K562 (cell line): ENCODE results near the gene LINC00305. TPM values are rescaled to one million over a fixed set of nuclear protein-coding genes. Genes with fewer than 3 reads are reported as not detected.

Experiments
- ATAC-seq: fragments of 200-7000 bp; cut with Tn5 transposase; 3 replicates; pipeline ENCODE4 v1.9.1; 2020; ENCODE audit warnings: moderate library complexity
- BruUV-seq: library from RNA; stranded (reverse); fragments of 400-500 nt; replicated peaks from 2 replicates; lab custom pipeline; 2021; lab: Mats Ljungman, UMichigan
- CTCF ChIA-PET: fragments of 300-600 bp; formaldehyde crosslinking; extraction: SDS; loops from one replicate; lab custom pipeline; 2021; ENCODE audit warnings: low intra/inter-chr PET ratio; lab: Yijun Ruan, JAX
- POLR2A ChIA-PET: fragments of 300-600, 350-650 bp; sonication (Branson Sonifier 250); formaldehyde crosslinking; extraction: SDS; loops from one replicate; lab custom pipeline; 2021; ENCODE audit warnings: antibody characterized with exemption, inconsistent platforms; lab: Yijun Ruan, JAX
- DNase-seq, 4 experiments: peaks; one replicate each; pipeline versions ENCODE4 v3.0.0 to v3.0.0-alpha.2; 2011 to 2018; ENCODE audit warnings: low spot score in 3 of 4, mixed read lengths in 3 of 4; ENCODE audit errors: extremely low read depth in 1 of 4
- FAIRE-seq: peaks from 2 replicates; lab custom pipeline; 2011; peaks lifted over from hg19 to GRCh38; lab: Jason Lieb, UNC
- H2AFZ ChIP-seq: 2 replicates; pipeline ENCODE4 v1.6.0; 2011; ENCODE audit warnings: low read depth, low read length, control low read depth, inconsistent platforms
- H3K27ac ChIP-seq: fragments of 200-600 bp; 3 replicates; pipeline ENCODE4 v1.8.0; 2011; ENCODE audit warnings: low read depth, mild to moderate bottlenecking, control low read depth, inconsistent platforms, low read length, moderate library complexity, mixed read lengths; ENCODE audit errors: extremely low read depth
- H3K27me3 ChIP-seq, 2 experiments: fragments of 300-600 bp in 1 of 2; 2 replicates in 1 of 2; 3 replicates in 1 of 2; pipeline versions ENCODE4 v1.6.0 to v1.8.0; 2011; ENCODE audit warnings: inconsistent platforms in 2 of 2, low read length in 2 of 2, mild to moderate bottlenecking in 1 of 2, mixed read lengths in 1 of 2, moderate library complexity in 1 of 2; ENCODE audit not compliant: control insufficient read depth in 2 of 2, insufficient read depth in 2 of 2
- H3K36me3 ChIP-seq: fragments of 300-600 bp; 3 replicates; pipeline ENCODE4 v1.8.0; 2011; ENCODE audit warnings: mild to moderate bottlenecking, low read length, inconsistent platforms; ENCODE audit not compliant: control insufficient read depth, insufficient read depth
- H3K4me1 ChIP-seq, 2 experiments: fragments of 200-600 bp in 1 of 2; replicated peaks in 1 of 2; 2 replicates in 1 of 2; 3 replicates in 1 of 2; pipeline versions ENCODE4 v1.5.1 to v1.8.0; 2011; ENCODE audit warnings: inconsistent platforms in 2 of 2, low read length in 2 of 2, mild to moderate bottlenecking in 1 of 2, mixed read lengths in 1 of 2, moderate library complexity in 1 of 2; ENCODE audit not compliant: control insufficient read depth in 2 of 2, insufficient read depth in 2 of 2
- H3K4me2 ChIP-seq: 2 replicates; pipeline ENCODE4 v1.6.1; 2011; ENCODE audit warnings: low read length, control low read depth, inconsistent platforms, mixed read lengths; ENCODE audit not compliant: insufficient read depth
- H3K4me3 ChIP-seq: fragments of 200-600 bp; sonication (generic), shearing (Covaris generic); 2 replicates; pipeline ENCODE4 v1.5.1; 2016; ENCODE audit warnings: control low read depth, inconsistent platforms
- H3K79me2 ChIP-seq: fragments of 200-600 bp; 3 replicates; pipeline ENCODE4 v1.8.0; 2011; ENCODE audit warnings: low read length, inconsistent platforms; ENCODE audit not compliant: control insufficient read depth, insufficient read depth
- H3K9ac ChIP-seq, 2 experiments: 2 replicates each; pipeline versions ENCODE4 v1.6.0 to v1.6.1; 2011; ENCODE audit warnings: low read depth in 2 of 2, low read length in 2 of 2, control low read depth in 1 of 2, inconsistent platforms in 1 of 2, mild to moderate bottlenecking in 1 of 2, mixed read lengths in 1 of 2; ENCODE audit not compliant: insufficient read depth in 1 of 2
- H3K9me1 ChIP-seq: one replicate; pipeline ENCODE4 v1.6.0; 2011; ENCODE audit warnings: inconsistent platforms, mild to moderate bottlenecking, low read length, moderate library complexity; ENCODE audit not compliant: control insufficient read depth, insufficient read depth
- H3K9me3 ChIP-seq: replicated peaks from 2 replicates; pipeline ENCODE4 v1.5.1; 2011; ENCODE audit warnings: low read depth, low read length, inconsistent platforms; ENCODE audit not compliant: control insufficient read depth, insufficient read depth
- H4K20me1 ChIP-seq: replicated peaks from 2 replicates; pipeline ENCODE4 v1.6.1; 2011; ENCODE audit warnings: low read length, inconsistent platforms, mixed read lengths; ENCODE audit not compliant: control insufficient read depth, insufficient read depth
- CTCF ChIP-seq, 3 experiments: IDR thresholded peaks in 2 of 3; conservative IDR thresholded peaks in 1 of 3; 2 replicates each; pipeline ENCODE4 v1.5.1; 2011 to 2012; ENCODE audit warnings: low read length in 3 of 3, mild to moderate bottlenecking in 3 of 3, control low read depth in 2 of 3, improper control_type of control experiment in 1 of 3, inconsistent platforms in 1 of 3, low read depth in 1 of 3, mixed read lengths in 1 of 3, moderate library complexity in 1 of 3; ENCODE audit not compliant: insufficient read depth in 2 of 3
- ZNF124 ChIP-seq: sonication (generic); formaldehyde crosslinking; IDR thresholded peaks from 2 replicates; pipeline ENCODE4 v1.8.1; 2022; ENCODE audit warnings: missing genetic modification reagents
- WGBS: fragments of 100-300 bp; shearing (Covaris generic); methylation state at CpG from one replicate; pipeline ENCODE4 v1.1.6; 2016; ENCODE audit warnings: low coverage, mixed read lengths; ENCODE audit not compliant: insufficient coverage; ENCODE audit errors: missing lambda C conversion rate; 5-methylcytosine and 5-hydroxymethylcytosine counted together
- in situ Hi-C: fragments of 300-500 bp; cut with MboI; formaldehyde crosslinking; loops from 4 replicates; pipeline ENCODE4 v1.15.0; 2018; ENCODE audit warnings: inconsistent platforms, mixed read lengths
- intact Hi-C: fragments of 100-400 bp; cut with micrococcal nuclease; formaldehyde crosslinking; loops from 2 replicates; pipeline ENCODE4 v1.14.2; 2022
- polyA plus RNA-seq, 8 experiments: library from polyadenylated mRNA; depleted of rRNA in 4 of 8; stranded (reverse) in 5 of 8; unstranded in 3 of 8; fragments of >200 nt; fragmentation: Nextera tagmentation in 2 of 8; fragmentation: Illumina TruSeq in 1 of 8; extraction: Ambion mirVana in 2 of 8; extraction: Trizol in 1 of 8; gene quantifications; 2 replicates each; pipeline versions ENCODE4 v1.2.1 to v1.2.3, GENCODE V29; 2011 to 2014; ENCODE audit warnings: inconsistent platforms in 1 of 8, missing spikeins in 1 of 8
- total RNA-seq, 7 experiments: library from RNA; depleted of rRNA in 6 of 7; stranded (reverse); fragments of >200 nt in 6 of 7; fragmentation: Illumina TruSeq in 2 of 7; extraction: Trizol in 2 of 7; gene quantifications; 2 replicates each; pipeline versions ENCODE4 v1.2.1 to v1.2.3, GENCODE V29; 2011 to 2021; ENCODE audit warnings: low replicate concordance in 1 of 7

The LINC00305 gene
- total and polyA plus RNA-seq, 9 of the 15 experiments (the other 6 are each of a cell fraction or from before 2014, with no cell fraction given), result not detected

GRCh38 chr18:64103986-64104385 is 44.9 kb downstream of the LINC00305 start:
- DNase-seq (peak in 2 of 4 experiments; percentile 0 to 3), ATAC-seq (no peak), FAIRE-seq (no peak)
- Histone ChIP-seq H3K79me2 (no peaks in the 10 kb centered on the region), H3K9me3 (no peaks in the 10 kb centered on the region), H3K36me3 (no peaks in the 10 kb centered on the region), H3K9me1 (no peaks in the 10 kb centered on the region), H4K20me1 (no peaks in the 10 kb centered on the region), H2AFZ (no peak overlapping the region), H3K9ac (no peak overlapping the region), H3K27ac (no peak overlapping the region), H3K4me1 (no peaks in the 10 kb centered on the region), H3K4me3 (no peak overlapping the region), H3K4me2 (no peak overlapping the region), H3K27me3 (no peaks in the 10 kb centered on the region)
- CTCF ChIA-PET, result no interaction called here
- no TSS peak for BruUV-seq
- TF ChIP-seq ZNF124 (CRISPR knock-in tag), result no peak
- 0 out of 6 replicates have a peak, but pooled peaks of 1 of the 3 experiments have one; percentile 4 for TF ChIP-seq CTCF (IDR thresholded peaks at IDR 0.05 in 2 of 3, conservative IDR thresholded peaks at IDR 0.05 in 1 of 3; ENCODE audit: insufficient read depth in 2 of 3, low read depth in 1 of 3, low read length in 3 of 3)
- POLR2A ChIA-PET, result no interaction called here
- 9% methylated on average over 4 of the region's 4 CpGs for whole genome bisulfite sequencing
- in situ Hi-C loops (no loop called here), intact Hi-C loops (no loop called here)
